HEK293 (cell line): Measurements from ENCODE around the gene COX6A1.
"Not testable (repeated sequence)": the region's sequence is repeated elsewhere in the genome, so short reads cannot be mapped to it uniquely, and the experiment has no call there.

Source experiments
- CTCF ChIA-PET: fragments of 350-600 bp; formaldehyde crosslinking; extraction: SDS; loops from one replicate; lab custom pipeline; 2021; ENCODE audit warnings: antibody characterized with exemption; lab: Yijun Ruan, JAX
- POLR2A ChIA-PET: fragments of 300-600 bp; formaldehyde crosslinking; extraction: SDS; loops from one replicate; lab custom pipeline; 2020; ENCODE audit warnings: antibody characterized with exemption, inconsistent platforms; lab: Yijun Ruan, JAX
- H3K27ac ChIP-seq: fragments of 200-500 bp; sonication (Bioruptor generic); 2 replicates; pipeline ENCODE4 v1.5.1; 2014; ENCODE audit warnings: low read depth, low read length, control low read depth, inconsistent platforms; ENCODE audit errors: extremely low read depth
- H3K36me3 ChIP-seq, 2 experiments: fragments of 200-500 bp in 1 of 2; sonication (Bioruptor generic) in 1 of 2; 1 replicate in 1 of 2; 2 replicates in 1 of 2; pipeline ENCODE4 v1.5.1; 2014 to 2017; ENCODE audit warnings: inconsistent platforms in 2 of 2, low read length in 2 of 2; ENCODE audit not compliant: control insufficient read depth in 2 of 2, insufficient read depth in 1 of 2
- H3K4me1 ChIP-seq: fragments of 200-500 bp; sonication (Bioruptor generic); 2 replicates; pipeline ENCODE4 v1.5.1; 2014; ENCODE audit warnings: mild to moderate bottlenecking, low read length, inconsistent platforms; ENCODE audit not compliant: control insufficient read depth, insufficient read depth
- H3K4me3 ChIP-seq: 2 replicates; pipeline ENCODE4 v1.5.1; 2011; ENCODE audit warnings: low read depth, mild to moderate bottlenecking, control low read depth, low read length, moderate library complexity
- H3K9me3 ChIP-seq: fragments of 200-500 bp; sonication (Bioruptor generic); 2 replicates; pipeline ENCODE4 v1.5.1; 2014; ENCODE audit warnings: low read depth, low read length, inconsistent platforms; ENCODE audit not compliant: control insufficient read depth, insufficient read depth
- SP7 ChIP-seq: fragments of 450-650 bp; formaldehyde crosslinking; IDR thresholded peaks from 2 replicates; pipeline ENCODE4 v1.5.1; 2016; ENCODE audit warnings: missing biosample characterization, missing genetic modification characterization
- ZBTB44 ChIP-seq: fragments of 450-650 bp; IDR thresholded peaks from 2 replicates; pipeline ENCODE4 v1.5.1; 2018; ENCODE audit warnings: missing biosample characterization, mild to moderate bottlenecking, missing genetic modification characterization
- ZNF121 ChIP-seq: fragments of 450-650 bp; formaldehyde crosslinking; IDR thresholded peaks from 2 replicates; pipeline ENCODE4 v1.5.1; 2016; ENCODE audit warnings: missing biosample characterization, missing genetic modification characterization
- ZNF292 ChIP-seq: fragments of 450-650 bp; formaldehyde crosslinking; IDR thresholded peaks from 2 replicates; pipeline ENCODE4 v1.5.1; 2016; ENCODE audit warnings: low read depth, missing biosample characterization, missing genetic modification characterization, borderline replicate concordance
- ZNF362 ChIP-seq: fragments of 450-650 bp; formaldehyde crosslinking; IDR thresholded peaks from 2 replicates; pipeline ENCODE4 v1.5.1; 2016; ENCODE audit warnings: missing biosample characterization, missing genetic modification characterization
- ZNF600 ChIP-seq: fragments of 450-650 bp; formaldehyde crosslinking; IDR thresholded peaks from 2 replicates; pipeline ENCODE4 v1.5.1; 2016; ENCODE audit warnings: missing biosample characterization, missing genetic modification characterization
- ZNF610 ChIP-seq: fragments of 450-650 bp; formaldehyde crosslinking; IDR thresholded peaks from 2 replicates; pipeline ENCODE4 v1.5.1; 2016; ENCODE audit warnings: missing biosample characterization, missing genetic modification characterization, borderline replicate concordance
- ZNF639 ChIP-seq: fragments of 450-650 bp; formaldehyde crosslinking; IDR thresholded peaks from 2 replicates; pipeline ENCODE4 v1.5.1; 2016; ENCODE audit warnings: missing biosample characterization, missing genetic modification characterization
- ZSCAN23 ChIP-seq: fragments of 450-650 bp; formaldehyde crosslinking; IDR thresholded peaks from 2 replicates; pipeline ENCODE4 v1.5.1; 2016; ENCODE audit warnings: missing biosample characterization, missing genetic modification characterization

COX6A1 gene

GRCh38 chr12:120447992-120448391, 10.1 kb downstream of the COX6A1 start:
- Histone ChIP-seq H3K4me3 (no peak overlapping the region), H3K27ac (no peak overlapping the region), H3K4me1 (peaks cover 4% of the 10 kb centered on the region; the same call in 1 of the 2 replicates), H3K9me3 (no peaks in the 10 kb centered on the region), H3K36me3 (peaks cover 57 to 61% of the 10 kb centered on the region in 2 experiments)
- TF ChIP-seq ZNF639 (tag by site-specific recombination) (no peak), ZNF121 (peak; percentile 95)
- CTCF ChIA-PET: interaction anchor here (0.6 to 0.9 kb wide), 2 partner anchors 18 to 655 kb away, joined by 4 to 6 read pairs; no protein-coding TSS in a partner anchor
- POLR2A ChIA-PET: interaction anchor here (0.7 to 2.5 kb wide), 2 partner anchors 12 to 1053 kb away, joined by 3 to 7 read pairs; no protein-coding TSS in a partner anchor

GRCh38 chr12:120452524-120452923, 14.6 kb downstream of the COX6A1 start:
- POLR2A ChIA-PET: interaction anchor here (0.8 to 1.9 kb wide), 3 partner anchors 10 to 15 kb away, joined by 3 to 7 read pairs (median 3); no protein-coding TSS in a partner anchor
- H3K36me3 ChIP-seq: peaks cover 71 to 78% of the 10 kb centered on the region in 2 experiments

GRCh38 chr12:120453060-120453750, 15.3 kb downstream of the COX6A1 start:
- Histone ChIP-seq H3K4me1 (no peaks in the 10 kb centered on the region), H3K4me3 (no peak overlapping the region), H3K27ac (no peak overlapping the region), H3K9me3 (no peaks in the 10 kb centered on the region), H3K36me3 (peaks cover 72 to 78% of the 10 kb centered on the region in 2 experiments)
- TF ChIP-seq ZSCAN23 (tag by site-specific recombination): no peak
- TF ChIP-seq ZNF610 (tag by site-specific recombination): no peak
- TF ChIP-seq ZNF600 (tag by site-specific recombination): no peak
- no peak for TF ChIP-seq ZBTB44 (tag by site-specific recombination)
- TF ChIP-seq ZNF292 (tag by site-specific recombination): no peak
- POLR2A ChIA-PET: interaction anchor here (0.6 to 1.9 kb wide), 5 partner anchors 10 to 279 kb away, joined by 3 to 8 read pairs (median 6); no protein-coding TSS in a partner anchor
- CTCF ChIA-PET: interaction anchor here (0.7 to 3.2 kb wide), 13 partner anchors 11 to 163 kb away, joined by 3 to 12 read pairs (median 4); partner anchors contain the start of gene PLA2G1B

More at GRCh38 chr12:120452524-120452923, 14.6 kb downstream of the COX6A1 start:
- TF ChIP-seq ZNF362 (tag by site-specific recombination): peak; percentile 63; the same call in 1 of the 2 replicates
- peak; percentile 34; the same call in 1 of the 2 replicates for TF ChIP-seq SP7 (tag by site-specific recombination)
- TF ChIP-seq ZNF121: peak; percentile 87
- peak; percentile 48; the same call in 1 of the 2 replicates for TF ChIP-seq ZBTB44 (tag by site-specific recombination)
- not testable (repeated sequence) for H3K4me3 ChIP-seq, H3K9me3 ChIP-seq, H3K27ac ChIP-seq, H3K4me1 ChIP-seq
- CTCF ChIA-PET: interaction anchor here (0.7 to 3.2 kb wide), 8 partner anchors 13 to 128 kb away, joined by 3 to 12 read pairs (median 4); partner anchors contain the start of gene PLA2G1B
